Smooth muscle cell (in vitro differentiated cells): ENCODE measurements around the gene MTCP1. TPM values are rescaled to one million over a fixed set of nuclear protein-coding genes. Genes with fewer than 3 reads are reported as not detected.

Experiments
- DNase-seq: peaks from one replicate; lab custom pipeline; 2025; ENCODE audit not compliant: unreplicated experiment; lab: John Stamatoyannopoulos, UW
- H2AFZ ChIP-seq: fragments of 200-600 bp; sonication (generic); 2 replicates; pipeline ENCODE4 v1.6.0; 2016; ENCODE audit warnings: antibody characterized with exemption, low read depth, mild to moderate bottlenecking
- H3F3A ChIP-seq: fragments of 200-600 bp; sonication (generic); 2 replicates; pipeline ENCODE4 v1.6.0; 2017; ENCODE audit warnings: antibody characterized with exemption, low read depth
- H3K27ac ChIP-seq: fragments of 200-600 bp; sonication (generic); 2 replicates; pipeline ENCODE4 v1.5.1; 2016; ENCODE audit warnings: low read depth, mild to moderate bottlenecking
- H3K27me3 ChIP-seq: fragments of 200-600 bp; sonication (generic); 2 replicates; pipeline ENCODE4 v1.6.1; 2016; ENCODE audit warnings: low read depth, mild to moderate bottlenecking
- H3K36me3 ChIP-seq: fragments of 200-600 bp; sonication (generic); 2 replicates; pipeline ENCODE4 v1.5.1; 2016; ENCODE audit warnings: low read depth
- H3K4me1 ChIP-seq: fragments of 200-600 bp; sonication (generic); 2 replicates; pipeline ENCODE4 v1.5.1; 2016; ENCODE audit warnings: low read depth
- H3K4me2 ChIP-seq: fragments of 200-600 bp; sonication (generic); 2 replicates; pipeline ENCODE4 v1.6.0; 2016; ENCODE audit warnings: mild to moderate bottlenecking
- H3K4me3 ChIP-seq: fragments of 200-600 bp; sonication (generic); 2 replicates; pipeline ENCODE4 v1.5.1; 2016; ENCODE audit warnings: mild to moderate bottlenecking
- H3K79me2 ChIP-seq: fragments of 200-600 bp; sonication (generic); 2 replicates; pipeline ENCODE4 v1.6.0; 2016; ENCODE audit warnings: low read depth, mild to moderate bottlenecking
- H3K9ac ChIP-seq: fragments of 200-600 bp; sonication (generic); 2 replicates; pipeline ENCODE4 v1.6.0; 2016; ENCODE audit warnings: low read depth
- H3K9me3 ChIP-seq: fragments of 200-600 bp; sonication (generic); replicated peaks from 2 replicates; pipeline ENCODE4 v1.5.1; 2016; ENCODE audit warnings: low read depth
- H4K20me1 ChIP-seq: fragments of 200-600 bp; sonication (generic); 2 replicates; pipeline ENCODE4 v1.6.0; 2016; ENCODE audit warnings: low read depth
- CTCF ChIP-seq: fragments of 200-600 bp; sonication (generic); IDR thresholded peaks from 2 replicates; pipeline ENCODE4 v1.5.1; 2017; ENCODE audit warnings: borderline replicate concordance, mild to moderate bottlenecking, antibody characterized with exemption; ENCODE audit not compliant: insufficient read depth, poor library complexity, severe bottlenecking
- WGBS: methylation state at CpG from one replicate; pipeline ENCODE4 v1.1.7; 2016; ENCODE audit warnings: low lambda C conversion rate; 5-methylcytosine and 5-hydroxymethylcytosine counted together
- polyA plus RNA-seq: library from polyadenylated mRNA; unstranded; fragments of >200 nt; fragmentation: Nextera tagmentation; extraction: Ambion mirVana; gene quantifications from 2 replicates; pipeline ENCODE4 v1.2.1, GENCODE V29; 2016
- total RNA-seq: library from RNA; depleted of rRNA; stranded (reverse); fragments of >200 nt; gene quantifications from 2 replicates; pipeline ENCODE4 v1.2.3, GENCODE V29; 2014

The MTCP1 gene
- total and polyA plus RNA-seq, 2 experiments from 2014 or later: 0.40 to 20.2 TPM

DNA sequence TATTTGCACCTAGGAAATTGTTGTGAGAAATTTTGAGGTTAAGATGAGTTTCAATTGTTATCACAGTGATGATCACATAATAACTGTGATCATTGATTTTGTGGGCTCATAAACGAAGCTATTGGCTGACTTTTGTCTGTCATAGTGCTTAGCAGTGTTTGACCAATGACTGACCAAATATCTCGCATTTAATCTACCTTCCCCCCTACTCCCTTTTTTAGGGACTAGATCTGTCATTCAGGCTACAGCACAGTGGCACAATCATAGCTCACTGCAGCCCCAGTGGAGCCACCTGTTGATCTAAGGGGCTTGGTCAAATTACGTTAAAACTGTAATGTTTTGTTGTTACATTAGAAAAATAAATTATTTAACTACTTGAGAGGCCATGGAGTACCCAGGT is 42.8 kb downstream of the MTCP1 start:
- peak overlapping the region; percentile 71 for H3K4me3 ChIP-seq
- peak overlapping the region; percentile 90 for H3K4me2 ChIP-seq
- H3K4me1 ChIP-seq: no peaks in the 10 kb centered on the region
- no peaks in the 10 kb centered on the region for H3K27me3 ChIP-seq
- peak overlapping the region; percentile 99 for H3K27ac ChIP-seq
- no peak overlapping the region for H2AFZ ChIP-seq
- H3K36me3 ChIP-seq: no peaks in the 10 kb centered on the region
- peak overlapping the region; percentile 95 for H3K9ac ChIP-seq
- H3K9me3 ChIP-seq: no peaks in the 10 kb centered on the region
- H4K20me1 ChIP-seq: no peaks in the 10 kb centered on the region
- DNase-seq: no peak
- no peak for TF ChIP-seq CTCF
- peaks cover 12% of the 10 kb centered on the region for H3K79me2 ChIP-seq
- 40% methylated on average over 3 of the region's 3 CpGs for WGBS
- peaks cover 3% of the 10 kb centered on the region for H3F3A ChIP-seq

DNA sequence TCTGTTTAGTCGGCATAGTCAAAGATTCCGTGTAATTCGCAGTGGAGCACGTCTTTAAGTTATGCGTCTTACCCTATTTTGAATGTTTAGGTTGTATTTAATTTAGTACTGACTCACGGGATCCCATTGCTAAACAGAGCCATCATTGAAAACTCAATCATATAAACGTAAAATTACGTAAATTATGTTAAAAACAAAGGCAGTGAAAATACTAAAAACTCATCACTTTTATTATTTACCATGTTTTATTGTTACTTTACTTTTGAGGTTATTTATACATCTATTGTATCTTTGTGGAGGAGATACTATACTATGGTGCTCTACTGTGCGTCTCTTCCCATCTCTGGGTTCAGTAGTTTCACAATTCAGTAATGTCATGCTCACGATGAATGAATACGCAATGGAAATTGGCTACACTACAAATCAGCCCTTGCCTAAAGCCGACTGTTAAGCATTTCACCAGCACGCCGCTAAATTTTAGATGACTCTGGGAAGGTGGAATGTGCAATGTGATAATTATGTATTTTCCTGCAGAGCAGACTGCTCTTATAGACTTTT is 43.3 kb downstream of the MTCP1 start:
- no peaks in the 10 kb centered on the region for H3K4me1 ChIP-seq
- 36% methylated on average over 14 of the region's 14 CpGs for WGBS
- no peak for DNase-seq

DNA sequence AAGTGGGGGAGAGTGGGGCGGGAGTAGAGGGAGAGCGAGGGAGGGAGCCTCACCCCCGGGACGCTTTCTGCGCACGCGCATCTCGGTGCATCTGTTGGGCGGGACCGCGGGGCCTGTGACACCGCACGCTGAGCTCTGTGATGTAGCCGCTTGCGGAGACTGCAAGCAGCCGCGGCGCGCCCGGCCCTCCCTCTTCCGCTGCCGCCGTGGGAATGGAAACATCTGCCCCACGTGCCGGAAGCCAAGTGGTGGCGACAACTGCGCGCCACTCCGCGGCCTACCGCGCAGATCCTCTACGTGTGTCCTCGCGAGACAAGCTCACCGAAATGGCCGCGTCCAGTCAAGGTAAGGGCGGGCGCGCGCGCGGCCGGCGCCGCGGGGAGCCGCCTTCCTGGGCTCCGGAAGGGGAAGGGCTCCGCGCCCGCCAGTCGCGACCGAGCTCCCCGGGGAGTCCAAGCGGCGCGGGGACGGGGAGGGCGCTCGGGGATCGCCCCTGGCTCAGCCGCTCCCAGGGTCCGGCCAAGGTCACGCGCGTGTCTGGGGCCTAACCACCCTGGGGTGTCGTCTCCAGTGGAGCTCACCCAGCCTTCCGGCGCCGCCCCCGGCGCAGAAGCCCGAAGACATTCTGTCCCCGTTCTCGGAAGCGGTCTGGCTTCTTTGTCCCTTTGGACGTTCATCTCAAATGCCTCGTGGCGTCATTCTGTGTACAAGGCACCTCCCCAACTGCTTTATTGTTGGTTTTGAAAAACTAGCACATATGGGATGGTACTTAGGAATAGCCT is 44.0 kb downstream of the MTCP1 start, which contains the start of gene FUNDC2:
Gene FUNDC2 (plus strand): TSS at position 118 of the 782 bp plus-strand sequence. CDS start 95 bp downstream, at position 213.
- Histone ChIP-seq H3K4me1 (no peaks in the 10 kb centered on the region), H3K79me2 (peaks cover 8% of the 10 kb centered on the region), H3F3A (peaks cover 3% of the 10 kb centered on the region), H3K9me3 (no peaks in the 10 kb centered on the region), H2AFZ (peak within 1 kb of the TSS; percentile 35), H3K36me3 (no peaks in the 10 kb centered on the region), H3K27me3 (no peaks in the 10 kb centered on the region), H3K4me3 (peak within 1 kb of the TSS; percentile 71), H3K4me2 (peak within 1 kb of the TSS; percentile 90), H4K20me1 (no peaks in the 10 kb centered on the region), H3K27ac (peak within 1 kb of the TSS; percentile 99), H3K9ac (peak within 1 kb of the TSS; percentile 95)
- DNase-seq: peak; percentile 61
- no peak for TF ChIP-seq CTCF
- 59% methylated on average over 49 of the region's 82 CpGs for WGBS

More for the DNA sequence above, 43.3 kb downstream of the MTCP1 start:
- peaks cover 8% of the 10 kb centered on the region for H3K79me2 ChIP-seq
- H3K36me3 ChIP-seq: no peaks in the 10 kb centered on the region
- peak overlapping the region; percentile 71 for H3K4me3 ChIP-seq
- H3K9me3 ChIP-seq: no peaks in the 10 kb centered on the region
- H4K20me1 ChIP-seq: no peaks in the 10 kb centered on the region
- H3K9ac ChIP-seq: peak overlapping the region; percentile 95
- no peak overlapping the region for H2AFZ ChIP-seq
- H3F3A ChIP-seq: peaks cover 3% of the 10 kb centered on the region
- peak overlapping the region; percentile 90 for H3K4me2 ChIP-seq
- H3K27me3 ChIP-seq: no peaks in the 10 kb centered on the region
- no peak for TF ChIP-seq CTCF
- H3K27ac ChIP-seq: peak overlapping the region; percentile 99
